ENCODE measurements around the gene GREM1. TPM values are rescaled to one million over a fixed set of nuclear protein-coding genes. Genes with fewer than 3 reads are reported as not detected.

Gene GREM1
- total RNA-seq, 2 donors from 2014 or later: 0.62 to 2.7 TPM

DNA sequence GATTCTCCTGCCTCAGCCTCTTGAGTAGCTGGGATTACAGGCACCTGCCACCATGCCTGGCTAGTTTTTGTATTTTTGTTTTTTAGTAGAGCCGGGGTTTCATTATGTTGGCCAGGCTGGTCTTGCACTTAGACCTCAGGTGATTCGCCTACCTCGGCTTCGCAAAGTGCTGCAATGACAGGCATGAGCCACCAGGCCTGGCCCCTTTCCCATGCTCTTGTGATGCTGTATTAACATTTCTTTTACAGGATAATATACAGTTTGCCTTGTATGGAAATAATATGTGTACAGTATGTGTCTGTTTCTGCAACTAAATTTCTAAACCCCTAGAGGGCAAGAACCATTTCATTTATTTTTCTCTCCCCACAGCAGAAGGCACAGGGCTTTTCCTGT, 38.5 kb upstream of the GREM1 start:
- Mint-ChIP-seq H3K27me3 (ENCODE audit: insufficient read depth) (no peaks in the 10 kb centered on the region), H3K36me3 (ENCODE audit: low read depth) (no peaks in the 10 kb centered on the region), H3K4me3 (no peak overlapping the region), H3K9me3 (no peaks in the 10 kb centered on the region), H3K27ac (no peak overlapping the region), H3K4me1 (peaks cover 9% of the 10 kb centered on the region)
- Histone ChIP-seq H3K27me3 (ENCODE audit: control insufficient read depth, insufficient read depth, low read length, poor library complexity, severe bottlenecking) (no peaks in the 10 kb centered on the region), H3K4me1 (ENCODE audit: control insufficient read depth, insufficient read depth, low read length) (peaks cover 4% of the 10 kb centered on the region), H3K9me3 (ENCODE audit: control insufficient read depth, low read length) (no peaks in the 10 kb centered on the region), H3K4me3 (ENCODE audit: low read length) (no peak overlapping the region), H3K27ac (ENCODE audit: low read depth, low read length) (no peak overlapping the region), H3K36me3 (ENCODE audit: control insufficient read depth, insufficient read depth, low read length) (no peaks in the 10 kb centered on the region), H3K9ac (ENCODE audit: extremely low read depth, low read length, poor library complexity, severe bottlenecking) (no peak overlapping the region)
- WGBS, 2 experiments (ENCODE audit: insufficient coverage in 1 of 2, insufficient read length in 1 of 2): 92 to 96% methylated on average over 4 of the region's 4 CpGs
- peak; percentile 69 for DNase-seq
- TF ChIP-seq, protein P1, sequence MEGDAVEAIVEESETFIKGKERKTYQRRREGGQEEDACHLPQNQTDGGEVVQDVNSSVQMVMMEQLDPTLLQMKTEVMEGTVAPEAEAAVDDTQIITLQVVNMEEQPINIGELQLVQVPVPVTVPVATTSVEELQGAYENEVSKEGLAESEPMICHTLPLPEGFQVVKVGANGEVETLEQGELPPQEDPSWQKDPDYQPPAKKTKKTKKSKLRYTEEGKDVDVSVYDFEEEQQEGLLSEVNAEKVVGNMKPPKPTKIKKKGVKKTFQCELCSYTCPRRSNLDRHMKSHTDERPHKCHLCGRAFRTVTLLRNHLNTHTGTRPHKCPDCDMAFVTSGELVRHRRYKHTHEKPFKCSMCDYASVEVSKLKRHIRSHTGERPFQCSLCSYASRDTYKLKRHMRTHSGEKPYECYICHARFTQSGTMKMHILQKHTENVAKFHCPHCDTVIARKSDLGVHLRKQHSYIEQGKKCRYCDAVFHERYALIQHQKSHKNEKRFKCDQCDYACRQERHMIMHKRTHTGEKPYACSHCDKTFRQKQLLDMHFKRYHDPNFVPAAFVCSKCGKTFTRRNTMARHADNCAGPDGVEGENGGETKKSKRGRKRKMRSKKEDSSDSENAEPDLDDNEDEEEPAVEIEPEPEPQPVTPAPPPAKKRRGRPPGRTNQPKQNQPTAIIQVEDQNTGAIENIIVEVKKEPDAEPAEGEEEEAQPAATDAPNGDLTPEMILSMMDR (conservative IDR thresholded peaks at IDR 0.05): peak; percentile 62

DNA sequence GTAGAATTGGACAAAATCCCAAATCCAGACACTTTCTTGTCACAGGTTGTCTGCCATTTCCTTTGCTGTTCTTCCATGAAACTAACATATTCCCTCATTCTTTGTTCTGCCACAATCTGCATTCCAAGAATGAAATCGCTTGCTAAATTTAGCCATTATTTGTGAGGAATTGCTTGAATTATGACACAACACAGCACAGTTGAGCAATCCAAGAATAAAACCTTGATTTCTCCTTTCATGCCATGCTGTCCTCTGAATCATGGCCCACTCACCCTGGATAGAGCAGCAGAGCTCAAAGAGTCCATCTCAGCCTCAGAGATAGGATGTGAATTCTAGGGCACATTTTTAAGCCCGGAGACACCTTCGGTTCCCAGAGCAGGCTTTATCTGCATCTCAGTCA, 35.2 kb upstream of the GREM1 start:
- no peak overlapping the region for H3K9ac ChIP-seq (ENCODE audit: extremely low read depth, low read length, poor library complexity, severe bottlenecking)
- Mint-ChIP-seq H3K9me3 (peaks cover 10% of the 10 kb centered on the region), H3K4me1 (peaks cover 3% of the 10 kb centered on the region), H3K27ac (no peak overlapping the region), H3K27me3 (ENCODE audit: insufficient read depth) (no peaks in the 10 kb centered on the region), H3K4me3 (no peak overlapping the region), H3K36me3 (ENCODE audit: low read depth) (peaks cover 6% of the 10 kb centered on the region)
- H3K27me3 ChIP-seq (ENCODE audit: control insufficient read depth, insufficient read depth, low read length, poor library complexity, severe bottlenecking): no peaks in the 10 kb centered on the region
- no peak overlapping the region for H3K4me3 ChIP-seq (ENCODE audit: low read length)
- 92 to 95% methylated on average over 3 of the region's 3 CpGs for WGBS, 2 experiments (ENCODE audit: insufficient coverage in 1 of 2, insufficient read length in 1 of 2)
- no peaks in the 10 kb centered on the region for H3K9me3 ChIP-seq (ENCODE audit: control insufficient read depth, low read length)
- H3K36me3 ChIP-seq (ENCODE audit: control insufficient read depth, insufficient read depth, low read length): no peaks in the 10 kb centered on the region
- no peak for DNase-seq
- TF ChIP-seq, protein P1 (conservative IDR thresholded peaks at IDR 0.05): no peak
- no peak overlapping the region for H3K27ac ChIP-seq (ENCODE audit: low read depth, low read length)
- peaks cover 1% of the 10 kb centered on the region for H3K4me1 ChIP-seq (ENCODE audit: control insufficient read depth, insufficient read depth, low read length)

DNA sequence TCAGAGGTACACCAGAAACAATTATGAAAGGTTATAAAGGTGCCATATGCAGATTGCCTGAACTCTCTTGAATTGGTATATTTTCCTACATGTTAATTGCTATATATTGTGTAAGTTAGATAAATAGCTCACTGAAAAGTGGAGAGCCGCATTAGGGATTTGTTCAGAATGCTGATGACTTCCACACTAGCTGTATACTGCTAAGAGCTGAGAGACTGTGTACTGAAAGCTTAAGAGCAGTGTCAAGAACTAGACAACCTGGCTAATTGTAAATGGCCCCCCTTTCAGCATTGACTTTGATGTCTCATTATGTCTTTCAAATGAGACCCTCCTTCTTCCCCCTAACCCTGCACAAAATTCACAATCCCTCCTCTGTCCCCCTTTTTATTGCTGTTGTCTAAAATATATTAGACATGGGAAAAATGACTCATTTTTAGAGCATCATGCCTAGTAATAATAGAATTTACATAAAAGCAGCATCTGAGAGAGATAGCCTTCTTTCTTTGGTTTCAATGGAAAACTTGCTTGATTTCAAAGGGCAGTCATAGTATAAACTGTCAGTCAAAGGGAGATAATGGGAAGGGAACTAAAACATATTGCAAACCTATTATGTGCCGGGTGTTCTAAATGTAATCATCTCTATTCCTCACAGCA, 34.7 kb upstream of the GREM1 start:
- 95 to 100% methylated on average over 2 of the region's 2 CpGs for WGBS, 2 experiments (ENCODE audit: insufficient coverage in 1 of 2, insufficient read length in 1 of 2)
- H3K36me3 Mint-ChIP-seq (ENCODE audit: low read depth): peaks cover 6% of the 10 kb centered on the region
- DNase-seq: no peak
- H3K27ac Mint-ChIP-seq: no peak overlapping the region
- H3K27me3 Mint-ChIP-seq (ENCODE audit: insufficient read depth): no peaks in the 10 kb centered on the region
- TF ChIP-seq, protein P1 (conservative IDR thresholded peaks at IDR 0.05): no peak
- H3K4me1 Mint-ChIP-seq: peaks cover 1% of the 10 kb centered on the region
- Histone ChIP-seq H3K36me3 (ENCODE audit: control insufficient read depth, insufficient read depth, low read length) (no peaks in the 10 kb centered on the region), H3K27me3 (ENCODE audit: control insufficient read depth, insufficient read depth, low read length, poor library complexity, severe bottlenecking) (no peaks in the 10 kb centered on the region), H3K9ac (ENCODE audit: extremely low read depth, low read length, poor library complexity, severe bottlenecking) (no peak overlapping the region), H3K4me3 (ENCODE audit: low read length) (no peak overlapping the region), H3K9me3 (ENCODE audit: control insufficient read depth, low read length) (no peaks in the 10 kb centered on the region), H3K27ac (ENCODE audit: low read depth, low read length) (no peak overlapping the region), H3K4me1 (ENCODE audit: control insufficient read depth, insufficient read depth, low read length) (no peaks in the 10 kb centered on the region)
- peaks cover 10% of the 10 kb centered on the region for H3K9me3 Mint-ChIP-seq
- no peak overlapping the region for H3K4me3 Mint-ChIP-seq
